Right ventricle myocardium superior (tissue), 1 donor: Measurements from ENCODE around the gene PIK3R4. TPM values are rescaled to one million over a fixed set of nuclear protein-coding genes. Genes with fewer than 3 reads are reported as not detected.
A peak's percentile ranks its signal among the peaks of the same experiment; 100 is the strongest.

Experiments used
- ATAC-seq: fragments of 200-7000 bp; cut with Tn5 transposase; one replicate; pipeline ENCODE4 v1.9.1; 2020; ENCODE audit warnings: mild to moderate bottlenecking; ENCODE audit not compliant: poor library complexity
- DNase-seq: peaks from one replicate; pipeline ENCODE4 v3.0.0-alpha.2; 2020
- intact Hi-C: fragments of 100-400 bp; cut with DNase I; formaldehyde crosslinking; loops from one replicate; pipeline ENCODE4 v1.11.2; 2022
- total RNA-seq: library from RNA; stranded (reverse); fragmentation: NEBNext Ultra II Directional; extraction: Animal tissue kit (Norgen Biotek cat#: 25700); gene quantifications from one replicate; pipeline ENCODE4 v1.2.1, GENCODE V29; 2021
- donor health status: DM: no; HTN: yes; CAD: no; lungs with severe emphysema.

The PIK3R4 gene
- total RNA-seq, 1 donor from 2014 or later, result 10.9 TPM

GRCh38 chr3:130702985-130703384 is 43.6 kb downstream of the PIK3R4 start:
- DNase-seq (no peak), ATAC-seq (no peak)
- intact Hi-C loops, result no loop called here

- ATAC-seq (peak; percentile 85), DNase-seq (no peak)
- intact Hi-C loops, result no loop called here
Measured at GRCh38 chr3:130700541-130700940, 46.1 kb downstream of the PIK3R4 start.

GRCh38 chr3:130699765-130700164 is 46.9 kb downstream of the PIK3R4 start:
- ATAC-seq (no peak), DNase-seq (no peak)
- intact Hi-C loops, result no loop called here

GRCh38 chr3:130693314-130693713 is 53.3 kb downstream of the PIK3R4 start:
- intact Hi-C loops, result no loop called here
- ATAC-seq (no peak), DNase-seq (no peak)

GRCh38 chr3:130692455-130692854 is 54.2 kb downstream of the PIK3R4 start:
- intact Hi-C loops, result no loop called here
- ATAC-seq, result no peak
- no peak for DNase-seq

- DNase-seq, result no peak
- intact Hi-C loops, result no loop called here
- ATAC-seq, result no peak
Measured at GRCh38 chr3:130688697-130689470, 57.7 kb downstream of the PIK3R4 start.

GRCh38 chr3:130688015-130688688 is 58.5 kb downstream of the PIK3R4 start:
- intact Hi-C loops, result no loop called here
- no peak for ATAC-seq
- no peak for DNase-seq

- ATAC-seq, result no peak
- no peak for DNase-seq
- intact Hi-C loops, result no loop called here
Measured at GRCh38 chr3:130687327-130687726, 59.3 kb downstream of the PIK3R4 start.

- no peak for DNase-seq
- no peak for ATAC-seq
- intact Hi-C loops, result no loop called here
Measured at GRCh38 chr3:130686833-130687232, 59.8 kb downstream of the PIK3R4 start.

GRCh38 chr3:130682131-130682530 is 64.5 kb downstream of the PIK3R4 start:
- ATAC-seq (no peak), DNase-seq (no peak)
- intact Hi-C loops, result no loop called here

GRCh38 chr3:130679218-130679617 is 67.4 kb downstream of the PIK3R4 start:
- ATAC-seq, result no peak
- intact Hi-C loops, result no loop called here
- DNase-seq, result no peak

- ATAC-seq, result no peak
- no peak for DNase-seq
- intact Hi-C loops, result no loop called here
Measured at GRCh38 chr3:130677343-130677742, 69.3 kb downstream of the PIK3R4 start.

GRCh38 chr3:130671545-130672312 is 74.9 kb downstream of the PIK3R4 start:
- intact Hi-C loops, result no loop called here
- no peak for ATAC-seq
- DNase-seq, result no peak

GRCh38 chr3:130669740-130670139 is 76.9 kb downstream of the PIK3R4 start:
- DNase-seq (no peak), ATAC-seq (no peak)
- intact Hi-C loops, result no loop called here

GRCh38 chr3:130663092-130663491 is 83.5 kb downstream of the PIK3R4 start:
- intact Hi-C loops, result no loop called here

GRCh38 chr3:130662501-130662996 is 84.1 kb downstream of the PIK3R4 start:
- intact Hi-C loops, result no loop called here
- DNase-seq, result no peak
- ATAC-seq, result no peak

More at GRCh38 chr3:130663092-130663491, 83.5 kb downstream of the PIK3R4 start:
- DNase-seq (no peak), ATAC-seq (no peak)

GRCh38 chr3:130661140-130661891 is 85.3 kb downstream of the PIK3R4 start:
- DNase-seq, result no peak
- intact Hi-C loops, result no loop called here

GRCh38 chr3:130659911-130660310 is 86.7 kb downstream of the PIK3R4 start:
- ATAC-seq (peak; percentile 38), DNase-seq (no peak)
- intact Hi-C loops, result no loop called here

More at GRCh38 chr3:130661140-130661891, 85.3 kb downstream of the PIK3R4 start:
- ATAC-seq, result peak; percentile 40

- intact Hi-C loops, result no loop called here
- ATAC-seq (peak; percentile 27), DNase-seq (no peak)
Measured at GRCh38 chr3:130658678-130659077, 88.0 kb downstream of the PIK3R4 start.
